ENCODE results near the gene BMI1.
"Not testable (repeated sequence)": the region's sequence is repeated elsewhere in the genome, so short reads cannot be mapped to it uniquely, and the experiment has no call there.

The BMI1 gene

GRCh38 chr10:22339761-22340328 is 18.9 kb downstream of the BMI1 start:
- DNase-seq (ENCODE audit: low read depth), result no peak

GRCh38 chr10:22340329-22341189 is 19.7 kb downstream of the BMI1 start:
- DNase-seq (ENCODE audit: low read depth), result no peak

- no peak for DNase-seq (ENCODE audit: low read depth)
Observed at GRCh38 chr10:22341190-22341925, 20.5 kb downstream of the BMI1 start.

DNA sequence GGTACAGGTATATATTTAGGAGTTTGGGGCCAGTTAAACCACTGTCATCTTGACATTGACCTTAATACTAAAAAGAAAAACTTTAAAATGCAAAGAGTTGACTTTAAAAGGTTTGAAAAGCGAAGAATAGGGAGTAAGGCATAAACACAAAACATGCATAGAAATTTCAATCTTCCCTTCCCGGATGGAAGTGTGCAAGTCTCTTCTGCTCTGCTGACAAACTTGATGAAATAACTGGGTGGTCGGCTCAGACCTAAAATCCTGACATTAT is 21.0 kb downstream of the BMI1 start:
- no peak for DNase-seq (ENCODE audit: low read depth)

- DNase-seq (ENCODE audit: low read depth), result no peak
Observed at GRCh38 chr10:22342421-22342820, 21.5 kb downstream of the BMI1 start.

- no peak for DNase-seq (ENCODE audit: low read depth)
Observed at GRCh38 chr10:22343731-22344130, 22.8 kb downstream of the BMI1 start.

DNA sequence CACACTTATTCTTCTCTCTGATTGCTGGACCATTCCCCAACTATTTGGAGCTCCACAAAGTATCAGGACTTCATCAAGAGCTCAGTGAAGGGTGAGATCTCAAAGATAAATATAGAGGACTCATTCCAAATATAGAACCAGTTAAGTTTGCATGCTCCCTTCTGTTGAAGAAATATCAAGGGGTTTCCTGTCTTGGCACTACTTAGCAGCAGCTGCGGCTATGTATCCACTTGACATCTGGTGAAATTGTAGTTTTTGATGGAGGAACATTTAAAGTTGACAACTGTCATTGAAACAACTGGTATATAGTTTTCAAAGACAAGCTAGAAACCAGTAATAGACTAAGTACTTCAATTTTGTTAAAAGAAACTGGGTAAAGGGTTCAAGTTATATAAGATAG is 23.4 kb downstream of the BMI1 start:
- no peak for DNase-seq (ENCODE audit: low read depth)

- no peak for DNase-seq (ENCODE audit: low read depth)
Observed at GRCh38 chr10:22344781-22345300, 23.9 kb downstream of the BMI1 start.

GRCh38 chr10:22345301-22346095 is 24.6 kb downstream of the BMI1 start, which contains the start of gene SPAG6:
Gene SPAG6, plus strand, starts transcription at chr10:22345496. Its CDS starts 116 bp downstream, at chr10:22345612.
- no peak for DNase-seq (ENCODE audit: low read depth)

DNA sequence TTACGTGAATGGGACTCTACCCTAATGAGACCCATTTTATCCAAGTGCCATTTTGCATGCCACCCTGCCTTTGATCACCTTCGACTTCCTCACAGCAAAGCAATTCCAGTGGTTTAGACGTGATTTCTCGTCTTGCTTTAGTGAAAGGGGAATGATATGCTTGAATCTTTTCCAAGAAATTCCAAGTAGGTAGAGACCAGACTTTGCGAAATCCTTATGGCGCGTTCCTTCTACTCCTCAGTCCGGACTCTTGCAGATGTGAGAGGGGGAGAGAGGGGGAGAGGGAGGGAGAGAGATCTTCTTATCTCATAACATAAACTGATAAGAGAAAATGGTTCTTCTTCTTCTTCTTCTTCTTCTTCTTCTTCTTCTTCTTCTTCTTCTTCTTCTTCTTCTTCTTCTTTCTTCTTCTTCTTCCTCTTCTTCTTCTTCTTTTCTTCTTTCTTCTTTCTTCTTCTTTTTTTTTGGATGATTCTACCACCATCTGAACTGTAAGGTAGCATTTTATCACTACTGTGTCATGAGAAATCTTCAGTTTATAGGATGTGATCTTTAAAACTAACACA is 25.3 kb downstream of the BMI1 start:
- DNase-seq (ENCODE audit: low read depth), result no peak

GRCh38 chr10:22349755-22350154 is 28.9 kb downstream of the BMI1 start:
- no peak for DNase-seq (ENCODE audit: low read depth)

GRCh38 chr10:22351131-22351703 is 30.3 kb downstream of the BMI1 start:
- DNase-seq (ENCODE audit: low read depth), result no peak

GRCh38 chr10:22356324-22356873 is 35.5 kb downstream of the BMI1 start:
- no peak for DNase-seq (ENCODE audit: low read depth)

GRCh38 chr10:22357770-22358169 is 36.9 kb downstream of the BMI1 start:
- DNase-seq (ENCODE audit: low read depth), result not testable (repeated sequence)

- DNase-seq (ENCODE audit: low read depth), result no peak
Observed at GRCh38 chr10:22363305-22363704, 42.4 kb downstream of the BMI1 start.

GRCh38 chr10:22364407-22365140 is 43.7 kb downstream of the BMI1 start:
- no peak for DNase-seq (ENCODE audit: low read depth)

- no peak for DNase-seq (ENCODE audit: low read depth)
Observed at GRCh38 chr10:22365233-22365632, 44.3 kb downstream of the BMI1 start.

DNA sequence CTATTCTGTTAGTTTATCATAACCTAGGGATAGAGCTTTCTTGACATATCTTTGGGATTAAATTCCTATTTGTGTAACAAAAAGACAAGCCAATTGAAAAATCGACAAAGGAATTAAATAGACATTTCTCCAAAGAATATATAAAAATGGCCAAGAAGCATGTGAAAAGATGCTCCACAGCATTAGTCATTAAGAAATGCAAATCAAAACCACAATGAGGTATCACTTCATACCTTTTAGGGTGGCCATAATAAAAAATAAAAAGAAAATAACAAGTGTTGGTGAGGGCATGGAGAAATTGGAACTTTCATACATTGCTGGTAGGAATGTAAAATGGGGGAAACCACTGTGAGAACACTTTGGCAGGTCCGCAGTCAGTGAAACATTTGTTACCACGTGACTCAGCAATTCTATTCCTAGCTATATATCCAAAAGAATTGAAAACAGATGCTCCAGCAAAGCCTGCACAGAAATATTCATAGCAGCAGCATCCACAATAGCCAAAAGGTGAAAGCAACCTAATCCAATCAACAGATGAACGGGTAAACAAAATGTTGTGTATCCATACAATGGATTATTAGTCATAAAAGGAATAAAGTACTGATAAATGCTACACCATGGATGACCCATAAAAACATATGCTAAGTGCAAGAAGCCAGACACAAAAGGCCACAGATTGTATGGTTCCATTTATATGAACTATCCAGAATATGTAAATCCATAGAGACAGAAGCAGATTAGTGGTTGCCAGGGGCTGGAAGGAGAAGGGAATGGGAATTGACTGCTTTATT is 44.9 kb downstream of the BMI1 start:
- DNase-seq (ENCODE audit: low read depth), result no peak

DNA sequence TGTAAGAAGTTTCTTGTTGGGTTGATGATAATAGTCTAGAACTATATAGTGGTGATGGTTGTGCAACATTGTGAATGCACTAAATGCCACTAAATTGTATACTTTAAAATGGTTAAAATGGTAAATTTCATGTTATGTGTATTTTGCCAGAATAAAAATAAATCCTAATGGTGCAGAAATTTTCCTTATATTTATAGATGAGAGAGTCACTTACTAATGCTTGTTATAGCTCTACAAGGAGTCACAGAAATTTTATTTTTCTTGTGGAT is 45.5 kb downstream of the BMI1 start:
- DNase-seq (ENCODE audit: low read depth), result no peak

GRCh38 chr10:22366771-22367170 is 45.9 kb downstream of the BMI1 start:
- DNase-seq (ENCODE audit: low read depth), result no peak

Data from activated T-cell treated with anti-CD3 and anti-CD28 coated beads for 24 hours (primary cell).